HuH-7.5 (cell line): ENCODE measurements around the gene NUP54.

Source experiments
- DNase-seq: peaks from one replicate; pipeline ENCODE4 v3.0.0; 2011; ENCODE audit warnings: low spot score

Gene NUP54, protein sequence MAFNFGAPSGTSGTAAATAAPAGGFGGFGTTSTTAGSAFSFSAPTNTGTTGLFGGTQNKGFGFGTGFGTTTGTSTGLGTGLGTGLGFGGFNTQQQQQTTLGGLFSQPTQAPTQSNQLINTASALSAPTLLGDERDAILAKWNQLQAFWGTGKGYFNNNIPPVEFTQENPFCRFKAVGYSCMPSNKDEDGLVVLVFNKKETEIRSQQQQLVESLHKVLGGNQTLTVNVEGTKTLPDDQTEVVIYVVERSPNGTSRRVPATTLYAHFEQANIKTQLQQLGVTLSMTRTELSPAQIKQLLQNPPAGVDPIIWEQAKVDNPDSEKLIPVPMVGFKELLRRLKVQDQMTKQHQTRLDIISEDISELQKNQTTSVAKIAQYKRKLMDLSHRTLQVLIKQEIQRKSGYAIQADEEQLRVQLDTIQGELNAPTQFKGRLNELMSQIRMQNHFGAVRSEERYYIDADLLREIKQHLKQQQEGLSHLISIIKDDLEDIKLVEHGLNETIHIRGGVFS

DNA sequence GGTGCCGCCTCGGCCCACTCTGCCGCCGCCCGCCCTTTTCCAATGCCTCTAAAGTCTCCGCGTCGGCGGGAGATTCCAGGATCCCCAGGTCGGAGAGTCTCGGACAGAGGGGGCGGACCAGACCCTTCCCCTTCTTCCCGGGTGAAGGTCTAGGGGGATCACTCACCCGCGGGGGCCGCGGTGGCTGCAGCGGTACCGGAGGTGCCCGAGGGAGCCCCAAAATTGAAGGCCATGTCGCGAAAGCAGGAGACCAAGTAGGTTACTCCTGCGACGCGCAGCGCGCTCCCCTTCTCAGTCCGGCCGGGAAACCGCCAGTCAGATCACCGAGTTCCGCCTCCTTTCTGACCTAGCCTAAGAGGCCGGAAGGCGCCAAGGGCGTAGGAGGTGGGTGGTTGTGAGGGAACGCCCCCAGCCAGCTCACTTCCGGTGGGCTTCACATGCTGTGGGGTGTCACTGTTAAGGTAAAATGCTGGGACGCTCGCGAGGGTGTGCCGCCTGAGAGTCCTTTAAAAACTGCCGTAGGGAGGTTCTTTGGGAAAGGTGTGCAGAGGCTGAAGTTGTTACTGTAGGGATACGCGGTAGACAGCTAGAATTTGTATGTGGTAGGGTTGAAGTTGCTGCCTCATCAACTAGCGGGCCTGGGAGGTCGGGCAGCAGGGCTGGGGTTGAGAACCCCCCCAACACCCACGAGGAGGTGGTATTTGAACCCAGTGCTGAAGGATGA is at the start of gene NUP54:
Gene NUP54, minus strand, starts transcription at position 256 of the 724 bp plus-strand sequence. Its CDS starts 23 bp downstream, at position 233.
- DNase-seq = peak; percentile 60

- no peak for DNase-seq
Measured at GRCh38 chr4:76197031-76197743, 49.0 kb upstream of the NUP54 start.

DNA sequence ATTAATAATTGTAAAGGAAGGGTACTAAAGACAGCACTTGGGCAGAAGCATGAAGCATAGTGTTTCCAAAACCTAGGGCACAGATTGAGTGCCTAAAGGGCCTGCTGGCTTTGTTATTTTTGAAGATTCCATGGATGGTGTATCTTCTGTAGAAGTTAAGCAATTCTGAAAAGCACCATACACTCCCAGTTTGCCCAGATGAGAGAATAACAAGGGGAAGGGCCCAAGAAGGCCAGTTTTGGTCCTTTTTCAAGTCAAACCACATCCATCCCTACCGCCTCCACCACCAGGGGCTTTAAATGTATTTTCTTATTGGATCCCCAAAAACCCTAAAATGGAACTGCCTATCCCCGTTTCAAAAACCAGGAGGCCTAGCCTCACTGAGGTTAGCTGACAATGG is 48.2 kb upstream of the NUP54 start:
- no peak for DNase-seq

DNA sequence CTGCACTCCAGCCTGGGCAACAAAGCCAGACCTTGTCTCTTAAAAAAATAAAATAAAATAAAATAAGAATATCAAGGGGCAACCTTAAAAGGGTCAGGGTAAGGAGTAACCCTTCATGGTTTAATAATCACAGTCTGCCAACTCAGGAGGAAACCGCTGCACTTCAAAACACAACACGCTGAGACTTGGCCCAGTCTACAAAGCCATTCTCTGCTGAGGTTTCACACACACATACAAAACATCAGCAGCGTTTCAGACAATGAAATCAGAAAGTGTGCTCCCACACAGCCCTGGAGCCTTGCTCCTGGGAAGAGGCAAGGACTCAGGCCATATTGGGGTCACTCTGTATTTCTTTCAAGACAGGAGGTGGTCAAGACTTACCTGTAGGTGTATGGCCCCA is 47.1 kb upstream of the NUP54 start:
- no peak for DNase-seq

DNA sequence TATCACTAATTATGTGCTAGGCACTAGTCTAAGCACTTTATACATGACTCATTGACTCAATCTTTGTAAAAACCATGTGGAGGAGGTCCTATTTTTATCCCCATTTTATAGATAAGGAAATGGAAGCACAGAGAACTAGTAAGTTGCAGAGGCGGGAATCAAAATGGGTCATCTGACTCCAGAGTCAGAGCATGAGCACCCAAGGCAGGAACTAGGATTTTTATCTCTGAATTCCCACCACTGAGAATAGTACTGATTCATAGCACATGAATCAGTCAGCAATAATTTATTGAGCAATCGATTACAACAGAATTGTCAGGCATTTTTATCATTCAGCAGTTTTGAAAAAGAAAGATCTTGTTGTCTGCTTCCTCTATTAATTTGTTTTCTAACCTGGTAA is 46.1 kb upstream of the NUP54 start:
- DNase-seq = no peak

GRCh38 chr4:76192236-76192635 is 44.0 kb upstream of the NUP54 start:
- no peak for DNase-seq

DNA sequence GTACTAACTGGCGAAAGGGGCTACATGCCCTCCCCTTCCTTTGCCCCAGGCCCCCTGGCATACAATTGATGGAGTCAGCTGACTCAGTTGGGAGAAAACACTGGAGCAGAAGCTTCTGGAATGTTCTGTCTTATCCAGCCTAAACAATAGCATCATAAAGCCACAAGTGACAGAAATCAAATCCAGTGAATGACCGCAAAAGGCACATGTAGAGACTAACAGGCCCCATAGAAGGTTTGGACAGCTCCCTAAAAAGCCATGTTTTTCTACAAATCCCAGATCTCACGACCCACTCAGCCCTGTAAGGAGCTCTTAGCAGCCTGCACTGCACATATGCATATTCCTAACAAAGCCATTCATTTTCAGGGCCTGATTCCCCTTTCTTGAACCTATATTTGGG is 40.4 kb upstream of the NUP54 start:
- DNase-seq = no peak

GRCh38 chr4:76188149-76188548 is 40.0 kb upstream of the NUP54 start:
- DNase-seq = no peak

DNA sequence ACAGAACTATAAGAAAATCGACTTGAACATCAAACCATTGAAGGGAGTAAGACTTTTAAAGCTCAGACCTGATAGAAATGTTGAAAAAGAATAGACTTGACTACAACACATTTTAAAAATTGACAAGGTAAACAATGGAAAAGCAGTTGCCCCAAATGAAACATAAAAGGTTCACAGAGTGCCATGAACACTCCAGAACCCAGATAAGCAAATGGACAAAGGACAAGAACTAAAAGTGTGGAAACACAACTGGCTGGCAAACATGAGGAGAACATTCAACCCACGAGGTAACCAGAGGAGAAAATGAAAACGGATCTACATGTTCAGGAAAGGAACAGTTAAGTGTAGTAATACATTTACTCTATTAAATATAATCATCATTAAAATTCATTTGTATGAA is 39.0 kb upstream of the NUP54 start:
- no peak for DNase-seq

DNA sequence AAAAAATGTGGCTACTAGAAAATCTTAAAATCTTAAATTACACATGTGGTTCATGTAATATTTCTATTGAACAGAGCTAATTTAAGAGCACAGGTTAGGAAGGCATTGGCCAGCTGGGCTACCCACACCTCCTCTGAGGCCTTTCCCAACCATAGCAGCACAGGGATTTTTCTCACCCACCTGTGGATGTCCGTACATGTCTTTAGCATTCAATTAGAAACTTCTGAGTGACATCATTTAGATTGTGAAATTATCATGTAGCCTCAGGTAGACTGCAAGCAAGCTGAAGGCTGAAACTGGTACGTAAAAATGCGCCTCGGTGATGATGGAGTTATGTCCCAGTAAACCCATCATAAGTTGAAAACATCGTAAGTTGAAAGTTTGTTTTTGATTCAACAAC is 34.3 kb upstream of the NUP54 start:
- DNase-seq = no peak

- peak; percentile 43 for DNase-seq
Measured at GRCh38 chr4:76179398-76180318, 31.5 kb upstream of the NUP54 start.

DNA sequence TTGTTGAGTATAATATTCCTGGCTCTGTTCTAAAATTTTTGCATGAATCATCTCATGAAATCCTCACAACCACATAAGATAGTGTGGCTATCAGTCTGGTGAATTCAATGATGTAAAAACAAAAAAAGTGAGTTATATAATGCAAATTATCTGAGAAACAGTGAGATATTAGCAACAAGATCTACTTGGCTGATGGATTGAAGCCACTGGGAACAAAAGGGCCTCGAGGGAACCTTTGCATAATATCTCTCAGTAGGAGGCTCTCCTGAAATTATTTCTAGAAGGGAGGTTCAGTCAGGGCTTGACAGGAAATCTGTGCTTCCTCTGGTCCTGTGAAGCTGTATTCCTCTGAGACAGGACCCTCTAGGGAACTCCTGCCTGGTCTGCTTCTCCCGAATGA is 30.1 kb upstream of the NUP54 start:
- DNase-seq = no peak

- DNase-seq = no peak
Measured at GRCh38 chr4:76177709-76178108, 29.5 kb upstream of the NUP54 start.

- DNase-seq = no peak
Measured at GRCh38 chr4:76175336-76175735, 27.1 kb upstream of the NUP54 start.

DNA sequence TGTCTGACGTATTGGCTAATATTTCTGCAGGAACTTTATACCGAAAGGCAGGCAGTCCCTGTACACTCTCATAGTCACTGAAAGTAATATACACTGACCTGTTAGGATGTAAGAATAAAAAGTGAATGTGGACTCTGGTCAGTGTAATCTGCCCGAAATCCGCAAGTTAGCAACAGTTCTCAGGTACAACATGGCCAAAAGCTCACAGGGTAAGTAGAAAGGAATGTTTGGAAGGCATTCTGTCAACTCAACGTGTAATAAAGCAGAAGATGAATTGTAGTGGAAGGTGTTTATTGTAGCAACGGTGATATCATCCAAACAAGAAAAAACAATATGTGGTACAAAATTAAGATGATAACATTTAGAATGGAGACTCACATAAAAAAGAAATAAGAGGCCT is 26.0 kb upstream of the NUP54 start:
- no peak for DNase-seq

GRCh38 chr4:76168688-76169087 is 20.5 kb upstream of the NUP54 start:
- DNase-seq = no peak

GRCh38 chr4:76166480-76166879 is 18.3 kb upstream of the NUP54 start:
- no peak for DNase-seq

DNA sequence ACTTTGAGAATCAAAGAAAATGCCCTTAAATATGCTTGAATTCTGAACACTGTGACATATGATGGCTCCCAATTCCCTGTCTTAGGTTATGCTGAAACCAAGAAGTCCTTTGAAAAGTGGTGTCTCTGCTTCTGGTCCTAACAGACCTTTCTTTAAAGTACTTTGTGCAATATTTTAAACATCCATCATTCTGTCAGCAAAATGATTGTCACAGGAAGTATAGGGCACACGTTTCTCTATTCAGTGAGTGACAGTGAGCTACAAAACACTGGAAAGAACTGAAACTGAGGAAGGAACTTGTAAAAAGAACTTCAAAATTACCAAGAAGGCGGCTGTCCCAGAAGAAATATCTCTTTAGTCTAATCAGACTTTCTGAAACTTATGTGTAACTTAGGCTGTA is 12.2 kb upstream of the NUP54 start:
- DNase-seq = no peak

DNA sequence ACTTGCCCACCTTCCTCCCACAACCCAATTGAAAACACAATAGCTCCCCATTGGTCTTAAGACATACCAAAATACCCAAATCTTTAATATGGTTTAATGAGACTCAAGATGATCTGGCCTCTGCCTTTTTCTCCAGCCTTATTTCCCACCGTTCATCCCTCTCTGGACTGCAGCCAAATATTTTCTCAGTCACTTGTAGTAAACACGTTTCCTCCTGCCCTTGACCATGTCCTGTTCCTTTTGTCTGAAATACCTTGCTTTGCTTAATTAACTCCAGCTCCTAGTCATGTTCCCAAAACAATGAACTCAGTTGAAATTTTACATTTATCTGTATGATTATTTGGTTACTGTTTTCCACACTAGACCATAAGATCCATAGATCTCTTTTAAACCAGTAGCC is 8.4 kb upstream of the NUP54 start:
- no peak for DNase-seq

DNA sequence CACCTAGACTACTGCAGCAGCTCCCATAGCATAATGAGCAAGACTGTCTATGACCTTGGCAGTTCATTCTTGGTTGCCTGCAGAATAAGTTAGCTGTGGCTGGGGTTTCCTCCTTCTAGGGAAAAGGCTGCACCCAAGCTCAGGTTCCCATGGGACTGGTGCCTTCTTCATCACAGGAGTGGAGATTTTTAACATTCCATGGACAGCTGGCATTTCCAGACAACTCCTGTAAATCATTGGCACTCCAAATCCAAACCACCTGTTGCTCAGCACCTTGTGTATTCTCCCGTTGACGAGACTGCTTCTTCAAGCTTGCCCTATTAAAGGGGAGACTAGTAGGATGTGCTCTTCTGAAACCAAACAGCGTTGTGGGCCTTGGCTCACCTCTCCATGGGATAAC is 7.8 kb upstream of the NUP54 start:
- DNase-seq = no peak

GRCh38 chr4:76153356-76153755 is 5.2 kb upstream of the NUP54 start:
- no peak for DNase-seq
